Peyer's patch (tissue), 4 donors: ENCODE results near the gene EVL.

Experiments used
- POLR2A ChIP-seq, 2 donors: fragments of 450-650 bp; IDR thresholded peaks; one replicate each; pipeline ENCODE4 v1.5.1; 2017; ENCODE audit warnings: antibody characterized with exemption in 2 of 2, mild to moderate bottlenecking in 2 of 2, moderate library complexity in 2 of 2
- TF ChIP-seq, protein P1 (sequence below), 6 experiments: fragments of 450-650 bp in 4 of 6; fragments of 200-600 bp in 2 of 6; sonication (generic) in 1 of 6; IDR thresholded peaks; one replicate each; pipeline ENCODE4 v1.5.1; 2017 to 2019; ENCODE audit warnings: antibody characterized with exemption in 6 of 6, mild to moderate bottlenecking in 3 of 6, moderate library complexity in 1 of 6

DNA sequence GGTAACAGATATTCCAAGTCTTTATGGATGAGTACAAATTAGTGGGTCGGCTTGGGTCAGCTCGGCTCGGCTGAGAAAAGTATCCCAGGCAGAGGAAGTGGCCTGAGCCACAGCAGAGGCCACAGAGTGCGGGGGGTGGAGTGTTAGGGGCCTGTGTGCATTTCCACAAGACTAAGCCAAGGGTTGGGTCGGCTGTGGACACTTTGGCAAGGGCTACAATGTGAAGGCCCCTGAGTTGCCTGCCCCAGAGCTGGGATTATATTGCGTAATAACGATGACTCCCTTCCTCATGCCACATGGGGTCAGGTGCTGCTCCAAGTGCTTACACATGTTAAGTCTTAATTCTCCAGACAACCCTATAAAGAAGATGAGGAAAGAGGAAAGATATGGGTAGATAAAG is 11.4 kb downstream of the EVL start:
- TF ChIP-seq, protein P1, sequence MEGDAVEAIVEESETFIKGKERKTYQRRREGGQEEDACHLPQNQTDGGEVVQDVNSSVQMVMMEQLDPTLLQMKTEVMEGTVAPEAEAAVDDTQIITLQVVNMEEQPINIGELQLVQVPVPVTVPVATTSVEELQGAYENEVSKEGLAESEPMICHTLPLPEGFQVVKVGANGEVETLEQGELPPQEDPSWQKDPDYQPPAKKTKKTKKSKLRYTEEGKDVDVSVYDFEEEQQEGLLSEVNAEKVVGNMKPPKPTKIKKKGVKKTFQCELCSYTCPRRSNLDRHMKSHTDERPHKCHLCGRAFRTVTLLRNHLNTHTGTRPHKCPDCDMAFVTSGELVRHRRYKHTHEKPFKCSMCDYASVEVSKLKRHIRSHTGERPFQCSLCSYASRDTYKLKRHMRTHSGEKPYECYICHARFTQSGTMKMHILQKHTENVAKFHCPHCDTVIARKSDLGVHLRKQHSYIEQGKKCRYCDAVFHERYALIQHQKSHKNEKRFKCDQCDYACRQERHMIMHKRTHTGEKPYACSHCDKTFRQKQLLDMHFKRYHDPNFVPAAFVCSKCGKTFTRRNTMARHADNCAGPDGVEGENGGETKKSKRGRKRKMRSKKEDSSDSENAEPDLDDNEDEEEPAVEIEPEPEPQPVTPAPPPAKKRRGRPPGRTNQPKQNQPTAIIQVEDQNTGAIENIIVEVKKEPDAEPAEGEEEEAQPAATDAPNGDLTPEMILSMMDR (IDR thresholded peaks at IDR 0.05): no peak
- TF ChIP-seq POLR2A (IDR thresholded peaks at IDR 0.05): no peak
